Measurements from ENCODE around the gene USP47. TPM values are rescaled to one million over a fixed set of nuclear protein-coding genes. Genes with fewer than 3 reads are reported as not detected.

Gene USP47
- total RNA-seq, 1 donor from 2014 or later: 46.1 TPM

DNA sequence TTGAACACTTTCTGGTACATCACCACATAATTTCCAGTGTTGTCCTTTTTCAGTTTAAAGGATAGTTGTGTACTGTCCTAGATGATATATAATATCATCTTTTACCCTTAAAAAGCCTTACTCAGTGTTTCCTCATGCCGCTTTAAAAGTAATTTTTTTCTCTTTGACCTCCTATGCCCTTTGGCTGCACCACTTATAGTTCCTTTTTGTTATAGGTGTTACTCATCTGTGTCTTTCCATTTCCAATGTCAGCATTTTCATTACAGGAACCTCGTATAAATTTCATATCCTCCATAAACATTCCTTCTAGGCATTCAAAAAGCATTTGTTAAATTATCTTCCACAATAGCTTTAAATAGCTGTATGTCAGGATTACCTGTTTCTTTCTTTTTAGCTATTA, 40.8 kb downstream of the USP47 start:
- Mint-ChIP-seq H3K4me3 (ENCODE audit: unreplicated experiment) (no peak overlapping the region), H3K9me3 (ENCODE audit: unreplicated experiment) (peaks cover 10% of the 10 kb centered on the region), H3K4me1 (ENCODE audit: unreplicated experiment) (peaks cover 32% of the 10 kb centered on the region), H3K36me3 (ENCODE audit: unreplicated experiment) (peaks cover 40% of the 10 kb centered on the region), H3K27ac (ENCODE audit: unreplicated experiment) (peak overlapping the region; percentile 19), H3K27me3 (ENCODE audit: unreplicated experiment) (no peaks in the 10 kb centered on the region)
- DNase-seq (ENCODE audit: extremely low spot score, unreplicated experiment): no peak
- TF ChIP-seq, protein P1, sequence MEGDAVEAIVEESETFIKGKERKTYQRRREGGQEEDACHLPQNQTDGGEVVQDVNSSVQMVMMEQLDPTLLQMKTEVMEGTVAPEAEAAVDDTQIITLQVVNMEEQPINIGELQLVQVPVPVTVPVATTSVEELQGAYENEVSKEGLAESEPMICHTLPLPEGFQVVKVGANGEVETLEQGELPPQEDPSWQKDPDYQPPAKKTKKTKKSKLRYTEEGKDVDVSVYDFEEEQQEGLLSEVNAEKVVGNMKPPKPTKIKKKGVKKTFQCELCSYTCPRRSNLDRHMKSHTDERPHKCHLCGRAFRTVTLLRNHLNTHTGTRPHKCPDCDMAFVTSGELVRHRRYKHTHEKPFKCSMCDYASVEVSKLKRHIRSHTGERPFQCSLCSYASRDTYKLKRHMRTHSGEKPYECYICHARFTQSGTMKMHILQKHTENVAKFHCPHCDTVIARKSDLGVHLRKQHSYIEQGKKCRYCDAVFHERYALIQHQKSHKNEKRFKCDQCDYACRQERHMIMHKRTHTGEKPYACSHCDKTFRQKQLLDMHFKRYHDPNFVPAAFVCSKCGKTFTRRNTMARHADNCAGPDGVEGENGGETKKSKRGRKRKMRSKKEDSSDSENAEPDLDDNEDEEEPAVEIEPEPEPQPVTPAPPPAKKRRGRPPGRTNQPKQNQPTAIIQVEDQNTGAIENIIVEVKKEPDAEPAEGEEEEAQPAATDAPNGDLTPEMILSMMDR (IDR thresholded peaks at IDR 0.05): no peak

DNA sequence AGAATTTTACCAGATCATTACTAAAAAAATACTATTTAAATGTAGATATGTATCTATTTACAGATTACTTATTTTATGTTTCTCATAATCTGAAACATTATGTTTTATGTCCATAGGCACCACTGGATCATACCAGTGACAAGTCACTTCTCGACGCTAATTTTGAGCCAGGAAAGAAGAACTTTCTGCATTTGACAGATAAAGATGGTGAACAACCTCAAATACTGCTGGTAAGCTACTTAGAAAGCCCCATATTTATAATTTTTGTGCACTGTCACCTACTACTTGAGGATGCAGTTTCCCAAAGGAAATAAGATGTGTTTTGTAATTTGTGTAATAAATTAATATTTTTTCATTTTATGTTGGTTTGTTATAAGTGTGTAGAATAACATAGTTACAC, 42.6 kb downstream of the USP47 start:
- peaks cover 58% of the 10 kb centered on the region for H3K36me3 Mint-ChIP-seq (ENCODE audit: unreplicated experiment)
- H3K27me3 Mint-ChIP-seq (ENCODE audit: unreplicated experiment): no peaks in the 10 kb centered on the region
- H3K9me3 Mint-ChIP-seq (ENCODE audit: unreplicated experiment): peaks cover 17% of the 10 kb centered on the region
- TF ChIP-seq, protein P1 (IDR thresholded peaks at IDR 0.05): no peak
- H3K4me3 Mint-ChIP-seq (ENCODE audit: unreplicated experiment): no peak overlapping the region
- DNase-seq (ENCODE audit: extremely low spot score, unreplicated experiment): no peak
- peaks cover 24% of the 10 kb centered on the region for H3K4me1 Mint-ChIP-seq (ENCODE audit: unreplicated experiment)
- no peak overlapping the region for H3K27ac Mint-ChIP-seq (ENCODE audit: unreplicated experiment)

DNA sequence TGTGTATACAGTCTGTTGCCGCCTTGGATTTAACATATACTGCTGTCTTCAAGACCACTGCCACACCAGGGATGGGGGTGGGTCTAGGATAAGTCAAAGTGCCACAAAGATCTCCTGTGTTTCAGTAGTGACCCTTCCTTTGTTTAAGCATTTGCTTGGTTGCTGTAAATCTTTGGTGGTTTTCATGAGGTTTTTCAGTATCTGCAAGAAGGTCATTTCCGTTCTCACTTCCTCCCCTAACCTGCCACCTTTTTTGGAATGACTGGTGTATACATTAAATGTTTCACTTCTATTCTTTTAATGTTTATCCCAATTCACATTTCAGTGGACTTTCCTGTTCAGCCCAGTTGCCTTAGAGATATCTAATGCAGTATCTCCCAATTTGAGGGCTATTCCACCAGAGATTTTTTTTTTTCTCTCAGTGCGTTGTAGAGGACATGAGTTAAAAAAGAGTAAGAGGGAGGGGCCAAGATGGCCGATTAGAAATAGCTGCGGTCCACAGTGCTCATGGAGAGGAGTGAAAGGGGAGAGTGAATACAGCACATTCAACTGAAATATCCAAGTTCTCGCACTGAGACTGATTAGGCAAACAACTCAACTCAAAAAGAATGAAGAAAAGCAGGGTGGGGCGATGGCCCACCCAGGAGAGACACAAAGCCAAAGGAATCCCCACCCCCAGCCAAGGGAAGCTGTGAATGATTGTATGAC, 43.2 kb downstream of the USP47 start:
- peaks cover 17% of the 10 kb centered on the region for H3K9me3 Mint-ChIP-seq (ENCODE audit: unreplicated experiment)
- H3K27me3 Mint-ChIP-seq (ENCODE audit: unreplicated experiment): no peaks in the 10 kb centered on the region
- H3K4me3 Mint-ChIP-seq (ENCODE audit: unreplicated experiment): no peak overlapping the region
- DNase-seq (ENCODE audit: extremely low spot score, unreplicated experiment): no peak
- H3K27ac Mint-ChIP-seq (ENCODE audit: unreplicated experiment): no peak overlapping the region
- H3K36me3 Mint-ChIP-seq (ENCODE audit: unreplicated experiment): peaks cover 58% of the 10 kb centered on the region
- peaks cover 21% of the 10 kb centered on the region for H3K4me1 Mint-ChIP-seq (ENCODE audit: unreplicated experiment)
- TF ChIP-seq, protein P1 (IDR thresholded peaks at IDR 0.05): no peak

DNA sequence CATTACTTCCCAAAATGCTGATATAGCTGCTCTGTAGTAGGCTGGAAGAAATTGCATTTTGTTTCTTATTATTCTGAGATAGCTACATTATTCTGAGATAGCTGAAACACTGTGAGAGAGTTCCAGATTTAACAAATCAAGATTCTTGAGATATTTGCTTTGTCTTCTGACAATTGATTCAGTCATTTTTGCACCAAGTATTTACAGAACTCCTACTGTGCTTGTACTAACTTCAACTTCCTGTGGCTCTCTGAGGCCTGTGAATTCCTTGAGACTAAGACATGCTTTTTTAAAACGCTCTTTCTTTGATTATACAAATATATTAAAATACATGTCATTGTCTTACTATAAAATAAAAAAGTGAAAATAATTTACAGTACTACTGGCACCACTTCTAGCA, 52.7 kb downstream of the USP47 start:
- Mint-ChIP-seq H3K27ac (ENCODE audit: unreplicated experiment) (peak overlapping the region; percentile 73), H3K9me3 (ENCODE audit: unreplicated experiment) (no peaks in the 10 kb centered on the region), H3K4me3 (ENCODE audit: unreplicated experiment) (no peak overlapping the region), H3K4me1 (ENCODE audit: unreplicated experiment) (peaks cover 18% of the 10 kb centered on the region), H3K36me3 (ENCODE audit: unreplicated experiment) (peaks cover 17% of the 10 kb centered on the region), H3K27me3 (ENCODE audit: unreplicated experiment) (no peaks in the 10 kb centered on the region)
- TF ChIP-seq, protein P1 (IDR thresholded peaks at IDR 0.05): no peak
- no peak for DNase-seq (ENCODE audit: extremely low spot score, unreplicated experiment)

DNA sequence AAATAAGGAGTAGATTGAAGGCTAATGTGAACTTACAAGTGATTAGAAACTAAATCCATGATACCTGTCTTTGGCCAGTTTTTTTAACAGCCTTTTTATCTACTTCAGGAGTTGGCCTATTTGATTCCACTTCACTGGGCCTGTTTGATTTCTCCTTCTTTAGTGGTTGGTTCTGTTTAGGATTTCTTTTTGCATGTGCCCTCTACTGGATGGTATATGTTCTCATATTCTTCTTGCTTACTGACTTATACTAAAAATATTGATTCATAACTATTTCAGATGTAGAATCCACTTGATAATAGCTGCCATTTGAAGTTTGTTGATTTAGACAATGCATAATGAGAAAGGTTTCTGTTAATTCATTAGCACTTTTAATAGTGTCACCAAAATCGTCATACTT, 53.9 kb downstream of the USP47 start:
- Mint-ChIP-seq H3K27ac (ENCODE audit: unreplicated experiment) (peak overlapping the region; percentile 69), H3K27me3 (ENCODE audit: unreplicated experiment) (no peaks in the 10 kb centered on the region), H3K4me1 (ENCODE audit: unreplicated experiment) (peaks cover 18% of the 10 kb centered on the region), H3K4me3 (ENCODE audit: unreplicated experiment) (no peak overlapping the region), H3K9me3 (ENCODE audit: unreplicated experiment) (no peaks in the 10 kb centered on the region), H3K36me3 (ENCODE audit: unreplicated experiment) (peaks cover 21% of the 10 kb centered on the region)
- no peak for DNase-seq (ENCODE audit: extremely low spot score, unreplicated experiment)
- TF ChIP-seq, protein P1 (IDR thresholded peaks at IDR 0.05): peak; percentile 41
